ENCODE results near the gene FBXO46. TPM values are rescaled to one million over a fixed set of nuclear protein-coding genes. Genes with fewer than 3 reads are reported as not detected.
"Not testable (repeated sequence)": the region's sequence is repeated elsewhere in the genome, so short reads cannot be mapped to it uniquely, and the experiment has no call there.

Gene FBXO46
- polyA plus RNA-seq, 3 donors: 7.0 to 8.0 (median 7.3) TPM

GRCh38 chr19:45705115-45705514, 25.6 kb downstream of the FBXO46 start:
- H3K27ac ChIP-seq (ENCODE audit: low read depth, low read length): no peak overlapping the region
- 94 to 97% (median 97%) methylated on average over 9 of the region's 9 CpGs for WGBS, 3 donors

GRCh38 chr19:45701676-45702075, 29.0 kb downstream of the FBXO46 start:
- H3K27ac ChIP-seq (ENCODE audit: low read depth, low read length): no peak overlapping the region
- 42 to 73% (median 65%) methylated on average over 7 of the region's 7 CpGs for WGBS, 3 donors

- H3K27ac ChIP-seq (ENCODE audit: low read depth, low read length): no peak overlapping the region
These were observed 37.4 kb downstream of the FBXO46 start for GRCh38 chr19:45693106-45693788.

GRCh38 chr19:45692187-45693105, 38.2 kb downstream of the FBXO46 start, which contains the start of gene QPCTL:
TSS of gene QPCTL (plus strand) at chr19:45692666. CDS start at chr19:45692704, 38 bp downstream.
- peak within 1 kb of the TSS; percentile 51 for H3K27ac ChIP-seq (ENCODE audit: low read depth, low read length)
- WGBS, 3 donors: 0 to 1% (median 0%) methylated on average over 70 of the region's 70 CpGs

More at GRCh38 chr19:45693106-45693788, 37.4 kb downstream of the FBXO46 start:
- WGBS, 3 donors: 0 to 1% (median 1%) methylated on average over 22 of the region's 22 CpGs

GRCh38 chr19:45691516-45692186, 39.0 kb downstream of the FBXO46 start, which contains the start of gene SNRPD2:
TSS of gene SNRPD2 (minus strand) at chr19:45691953. CDS start at chr19:45691888, 65 bp downstream.
- WGBS, 3 donors: 0 to 1% (median 1%) methylated on average over 36 of the region's 36 CpGs
- peak within 1 kb of the TSS; percentile 51 for H3K27ac ChIP-seq (ENCODE audit: low read depth, low read length)

- 88 to 92% (median 89%) methylated on average over 9 of the region's 9 CpGs for WGBS, 3 donors
These were observed 43.1 kb downstream of the FBXO46 start for GRCh38 chr19:45687599-45687998.

GRCh38 chr19:45685045-45685444, 45.7 kb downstream of the FBXO46 start:
- WGBS, 3 donors: 77 to 89% (median 88%) methylated on average over 11 of the region's 11 CpGs
- not testable (repeated sequence) for H3K27ac ChIP-seq (ENCODE audit: low read depth, low read length)

More at GRCh38 chr19:45687599-45687998, 43.1 kb downstream of the FBXO46 start:
- no peak overlapping the region for H3K27ac ChIP-seq (ENCODE audit: low read depth, low read length)

- no peak overlapping the region for H3K27ac ChIP-seq (ENCODE audit: low read depth, low read length)
- WGBS, 3 donors: 74 to 84% (median 74%) methylated on average over 5 of the region's 5 CpGs
These were observed 47.8 kb downstream of the FBXO46 start for GRCh38 chr19:45682908-45683307.

- 65 to 74% (median 73%) methylated on average over 8 of the region's 8 CpGs for WGBS, 3 donors
- H3K27ac ChIP-seq (ENCODE audit: low read depth, low read length): no peak overlapping the region
These were observed 48.6 kb downstream of the FBXO46 start for GRCh38 chr19:45682117-45682516.

- H3K27ac ChIP-seq (ENCODE audit: low read depth, low read length): no peak overlapping the region
- WGBS, 3 donors: 1 to 3% (median 1%) methylated on average over 50 to 51 of the region's 51 CpGs
These were observed 49.2 kb downstream of the FBXO46 start for GRCh38 chr19:45681391-45682015.

- H3K27ac ChIP-seq (ENCODE audit: low read depth, low read length): no peak overlapping the region
- 5 to 10% (median 7%) methylated on average over 47 to 49 of the region's 49 CpGs for WGBS, 3 donors
These were observed 53.1 kb downstream of the FBXO46 start for GRCh38 chr19:45677351-45678230.

GRCh38 chr19:45676851-45677263, 53.8 kb downstream of the FBXO46 start:
- 3 to 9% (median 7%) methylated on average over 18 to 28 of the region's 28 CpGs for WGBS, 3 donors
- no peak overlapping the region for H3K27ac ChIP-seq (ENCODE audit: low read depth, low read length)

GRCh38 chr19:45674946-45675345, 55.8 kb downstream of the FBXO46 start:
- WGBS, 3 donors: 61 to 84% (median 73%) methylated on average over 7 of the region's 7 CpGs
- no peak overlapping the region for H3K27ac ChIP-seq (ENCODE audit: low read depth, low read length)

GRCh38 chr19:45670670-45671453, 59.8 kb downstream of the FBXO46 start:
- WGBS, 3 donors: 10 to 15% (median 11%) methylated on average over 35 to 42 of the region's 42 CpGs

GRCh38 chr19:45668342-45668871, 62.3 kb downstream of the FBXO46 start:
- 1 to 3% (median 2%) methylated on average over 19 of the region's 19 CpGs for WGBS, 3 donors
- no peak overlapping the region for H3K27ac ChIP-seq (ENCODE audit: low read depth, low read length)

More at GRCh38 chr19:45670670-45671453, 59.8 kb downstream of the FBXO46 start:
- H3K27ac ChIP-seq (ENCODE audit: low read depth, low read length): no peak overlapping the region

GRCh38 chr19:45667620-45668341, 62.9 kb downstream of the FBXO46 start, which contains the start of gene GIPR:
TSS of gene GIPR (plus strand) at chr19:45668221. CDS start at chr19:45669521, 1,300 bp downstream.
- H3K27ac ChIP-seq (ENCODE audit: low read depth, low read length): no peak within 1 kb of the TSS
- 10% methylated on average over 14 to 15 of the region's 15 CpGs for WGBS, 3 donors
